Retinal pigment epithelial cell (primary cell): ENCODE measurements around the gene CYTH1.

ENCODE experiments used
- DNase-seq: peaks from one replicate; pipeline ENCODE4 v3.0.0-alpha.2; 2010; ENCODE audit warnings: low read depth
- H3K4me3 ChIP-seq: 2 replicates; pipeline ENCODE4 v1.5.1; 2011; ENCODE audit warnings: mild to moderate bottlenecking, low read length, control low read depth, moderate library complexity
- TF ChIP-seq, protein P1 (sequence below): conservative IDR thresholded peaks from 2 replicates; pipeline ENCODE4 v1.5.1; 2011; ENCODE audit warnings: low read depth, low read length, control low read depth, inconsistent platforms

The CYTH1 gene

DNA sequence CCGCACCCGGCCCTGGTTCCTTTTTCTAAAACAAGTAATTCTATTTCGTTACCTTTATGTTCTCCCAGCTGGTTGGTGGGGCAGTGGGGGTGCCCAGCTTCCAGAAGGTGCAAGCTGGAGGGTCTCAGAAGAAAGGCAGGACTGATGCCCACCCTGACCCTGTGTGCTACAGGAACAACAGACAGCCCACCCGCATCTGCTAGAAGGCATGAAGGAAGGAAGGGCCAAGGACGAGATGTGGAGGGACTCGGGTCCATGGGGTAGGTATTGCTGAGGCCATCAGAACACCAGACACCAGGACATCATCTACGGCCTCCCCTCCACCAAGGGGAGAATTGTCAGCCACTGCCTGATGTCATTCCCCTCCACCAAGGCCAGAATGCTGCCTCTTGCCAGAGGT, 6.4 kb upstream of the CYTH1 start:
- H3K4me3 ChIP-seq = no peak overlapping the region
- TF ChIP-seq, protein P1, sequence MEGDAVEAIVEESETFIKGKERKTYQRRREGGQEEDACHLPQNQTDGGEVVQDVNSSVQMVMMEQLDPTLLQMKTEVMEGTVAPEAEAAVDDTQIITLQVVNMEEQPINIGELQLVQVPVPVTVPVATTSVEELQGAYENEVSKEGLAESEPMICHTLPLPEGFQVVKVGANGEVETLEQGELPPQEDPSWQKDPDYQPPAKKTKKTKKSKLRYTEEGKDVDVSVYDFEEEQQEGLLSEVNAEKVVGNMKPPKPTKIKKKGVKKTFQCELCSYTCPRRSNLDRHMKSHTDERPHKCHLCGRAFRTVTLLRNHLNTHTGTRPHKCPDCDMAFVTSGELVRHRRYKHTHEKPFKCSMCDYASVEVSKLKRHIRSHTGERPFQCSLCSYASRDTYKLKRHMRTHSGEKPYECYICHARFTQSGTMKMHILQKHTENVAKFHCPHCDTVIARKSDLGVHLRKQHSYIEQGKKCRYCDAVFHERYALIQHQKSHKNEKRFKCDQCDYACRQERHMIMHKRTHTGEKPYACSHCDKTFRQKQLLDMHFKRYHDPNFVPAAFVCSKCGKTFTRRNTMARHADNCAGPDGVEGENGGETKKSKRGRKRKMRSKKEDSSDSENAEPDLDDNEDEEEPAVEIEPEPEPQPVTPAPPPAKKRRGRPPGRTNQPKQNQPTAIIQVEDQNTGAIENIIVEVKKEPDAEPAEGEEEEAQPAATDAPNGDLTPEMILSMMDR = no peak
- no peak for DNase-seq

DNA sequence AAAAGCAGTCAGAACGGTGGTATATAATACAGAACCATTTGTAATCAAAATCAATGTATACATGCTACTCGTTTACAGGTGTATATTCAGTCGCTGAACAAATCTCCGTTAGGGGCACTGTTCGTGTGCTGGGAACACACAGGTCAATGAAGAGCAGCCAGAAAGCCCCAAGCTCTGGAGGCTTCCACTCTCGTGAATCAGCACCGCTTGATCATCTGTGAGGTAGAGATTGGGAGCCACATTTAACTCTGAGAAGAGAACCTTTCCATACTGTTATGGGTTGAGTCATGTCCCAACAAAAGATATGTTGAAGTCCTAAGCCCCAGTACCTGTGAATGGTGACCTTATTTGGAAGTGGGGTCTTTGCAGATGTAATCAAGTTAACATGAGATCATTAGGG, 5.4 kb upstream of the CYTH1 start:
- H3K4me3 ChIP-seq = no peak overlapping the region
- no peak for DNase-seq
- TF ChIP-seq, protein P1 = no peak

DNA sequence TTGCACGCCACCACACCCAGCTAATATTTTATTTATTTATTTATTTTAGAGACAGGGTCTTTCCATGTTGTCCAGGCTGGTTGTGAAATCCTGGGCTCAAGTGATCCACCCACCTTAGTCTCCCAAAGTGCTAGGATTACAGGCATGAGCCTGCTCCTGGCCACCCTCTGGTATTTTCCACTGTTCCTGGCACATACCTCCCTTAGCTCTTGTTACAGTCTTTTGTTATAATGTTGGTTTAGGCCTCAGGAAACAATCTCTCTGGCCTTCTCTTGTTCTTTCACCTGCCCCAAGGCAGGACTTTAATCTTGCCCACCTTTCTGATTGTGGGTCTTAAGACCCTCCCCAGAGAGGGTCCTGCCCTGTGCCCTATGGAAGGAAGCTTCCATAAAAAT, 3.6 kb upstream of the CYTH1 start:
- no peak for DNase-seq
- no peak overlapping the region for H3K4me3 ChIP-seq
- TF ChIP-seq, protein P1 = no peak

DNA sequence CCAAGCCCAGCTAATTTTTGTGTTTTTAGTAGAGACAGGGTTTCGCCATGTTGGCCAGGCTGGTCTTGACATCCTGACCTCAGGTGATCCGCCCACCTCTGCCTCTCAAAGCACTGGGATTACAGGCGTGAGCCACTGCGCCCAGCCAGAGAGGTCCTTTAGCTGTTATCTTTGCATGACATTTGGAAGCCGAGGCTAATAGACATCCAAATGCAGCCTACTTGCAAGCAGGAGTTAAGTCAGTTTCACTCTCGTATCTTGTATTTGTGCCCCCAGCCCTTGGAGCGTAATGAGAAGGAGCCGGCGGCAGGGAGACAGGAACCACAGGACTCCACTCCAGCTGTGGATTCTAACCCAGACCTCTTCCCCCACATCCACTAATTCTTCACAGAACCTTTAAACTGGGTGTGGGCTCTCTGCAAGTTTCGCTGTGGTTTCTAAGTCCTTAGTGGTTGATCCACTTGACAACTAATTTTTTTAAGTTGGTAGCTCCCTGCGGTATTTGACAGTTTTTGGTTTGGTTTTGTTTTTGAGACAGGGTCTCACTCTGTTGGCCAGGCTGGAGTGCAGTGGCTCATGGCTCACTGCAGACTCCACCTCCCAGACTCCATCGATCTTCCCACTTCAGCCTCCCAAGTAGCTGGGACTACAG, 3.1 kb upstream of the CYTH1 start:
- H3K4me3 ChIP-seq = no peak overlapping the region
- TF ChIP-seq, protein P1 = no peak
- no peak for DNase-seq

DNA sequence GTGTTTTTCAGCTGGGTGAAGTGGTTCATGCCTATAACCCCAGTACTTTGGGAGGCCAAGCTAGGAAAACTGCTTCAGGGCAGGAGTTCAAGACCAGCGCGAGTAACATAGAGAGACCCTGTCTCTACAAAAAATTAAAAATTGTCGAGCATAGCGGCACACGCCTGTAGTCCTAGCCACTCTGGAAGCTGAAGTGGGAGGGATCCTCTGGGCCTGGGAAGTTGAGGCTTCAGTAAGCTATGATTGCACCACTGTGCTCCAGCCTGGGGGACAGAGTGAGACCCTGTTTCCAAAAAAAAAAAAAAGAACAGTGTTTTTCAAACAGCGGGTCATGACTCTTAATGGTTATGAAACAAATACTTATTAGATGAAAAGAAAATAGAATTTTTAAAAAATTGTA, 2.3 kb upstream of the CYTH1 start:
- no peak for DNase-seq
- H3K4me3 ChIP-seq = no peak overlapping the region
- TF ChIP-seq, protein P1 = no peak

DNA sequence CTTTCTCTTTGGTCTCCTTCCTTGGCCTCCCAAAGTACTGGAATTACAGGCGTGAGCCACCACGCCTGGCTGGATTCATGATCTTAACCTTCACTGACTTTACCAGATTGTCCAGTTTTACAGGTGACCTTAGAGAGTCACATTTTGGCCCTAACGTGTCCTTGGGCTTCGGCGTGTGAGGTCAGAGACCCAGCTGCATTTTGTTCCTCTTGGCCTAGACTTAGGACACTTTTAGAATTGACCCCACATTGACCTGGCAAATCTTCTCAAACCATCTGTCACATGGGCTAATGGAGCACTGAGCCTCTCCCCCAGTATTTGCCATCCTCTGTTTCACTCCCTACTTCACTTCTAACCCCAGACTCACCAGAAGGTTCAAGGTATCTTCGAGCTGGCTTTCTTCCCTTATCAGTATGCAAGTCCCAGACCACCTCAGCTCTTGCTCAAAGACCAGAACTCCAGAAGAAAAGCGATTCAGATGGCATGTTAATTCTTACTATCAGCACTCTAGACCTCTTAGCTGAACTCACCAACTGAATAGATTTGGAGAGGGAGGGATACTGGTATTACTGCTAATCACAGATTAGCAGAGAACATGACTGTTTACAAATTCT, 1.7 kb upstream of the CYTH1 start:
- H3K4me3 ChIP-seq = no peak overlapping the region
- DNase-seq = no peak
- TF ChIP-seq, protein P1 = no peak

DNA sequence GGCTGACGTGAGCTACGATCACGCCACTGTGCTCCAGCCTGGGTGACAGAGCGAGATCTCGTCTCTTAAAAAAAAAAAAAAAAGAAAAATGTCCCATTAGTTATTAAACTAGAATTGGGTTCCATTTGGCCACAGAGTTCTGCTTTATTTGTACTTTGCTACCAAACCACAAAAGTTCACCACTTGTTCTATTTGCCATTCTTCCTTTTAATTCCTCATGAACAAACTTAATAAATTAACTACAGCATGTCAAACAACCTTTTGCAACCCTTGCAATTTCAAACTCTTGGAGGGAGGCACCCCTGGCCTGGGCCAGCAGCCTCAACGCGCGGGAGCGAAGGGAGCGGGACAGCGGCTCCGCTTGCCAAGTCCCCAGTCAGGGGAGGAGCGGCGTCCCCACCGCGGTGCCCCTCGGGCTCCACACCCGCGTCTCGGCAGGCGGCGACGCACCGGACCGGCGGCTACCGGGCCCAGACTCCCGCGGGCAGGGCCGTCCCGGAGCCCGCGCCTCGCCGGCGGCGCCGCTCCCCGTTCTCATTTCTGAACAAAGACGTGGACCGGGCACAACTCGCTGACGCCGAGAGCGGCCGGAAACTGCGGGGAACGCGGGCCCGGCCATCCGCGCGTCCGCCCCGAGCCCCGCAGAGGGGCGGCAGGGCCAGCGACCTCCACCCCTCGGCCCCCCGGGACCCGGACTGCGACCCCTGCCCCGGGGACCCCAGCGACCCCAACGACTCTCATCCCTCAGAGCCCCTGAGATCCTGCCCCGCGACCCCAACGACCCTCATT, 775 bp downstream of the CYTH1 start:
- TF ChIP-seq, protein P1 = no peak
- peak overlapping the region; percentile 63 for H3K4me3 ChIP-seq
- DNase-seq = no peak
